Astrocyte (in vitro differentiated cells and primary cell): Measurements from ENCODE around the gene CA12.

Experiments used
- EZH2 ChIP-seq: IDR thresholded peaks from 2 replicates; pipeline ENCODE4 v1.6.1; 2012; ENCODE audit warnings: mild to moderate bottlenecking, low read length, inconsistent platforms; ENCODE audit not compliant: insufficient read depth
- TF ChIP-seq, protein P1 (sequence below): IDR thresholded peaks from 2 replicates; pipeline ENCODE4 v1.5.1; 2011; ENCODE audit warnings: low read depth, mild to moderate bottlenecking, inconsistent platforms, low read length, moderate library complexity; ENCODE audit not compliant: insufficient read depth

DNA sequence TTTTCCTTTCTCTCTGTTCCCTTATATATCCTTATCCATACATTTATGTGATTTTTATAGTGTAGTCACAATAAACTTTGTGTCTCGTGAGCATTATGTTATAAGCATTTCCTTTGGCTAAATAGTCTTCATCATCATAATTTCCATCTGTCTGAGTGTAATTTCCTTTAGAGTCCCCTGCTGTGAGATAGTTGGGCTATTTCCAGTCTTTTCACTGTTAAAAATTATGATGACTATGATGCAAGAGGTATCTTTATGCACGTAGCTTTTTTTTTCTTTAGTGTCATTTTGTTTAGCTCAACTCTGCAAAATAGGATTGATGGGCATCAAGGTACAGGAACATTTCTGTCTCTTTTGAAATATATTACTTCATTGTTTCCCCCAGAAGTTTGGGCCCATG lies 26.9 kb upstream of the CA12 start:
- TF ChIP-seq, protein P1, sequence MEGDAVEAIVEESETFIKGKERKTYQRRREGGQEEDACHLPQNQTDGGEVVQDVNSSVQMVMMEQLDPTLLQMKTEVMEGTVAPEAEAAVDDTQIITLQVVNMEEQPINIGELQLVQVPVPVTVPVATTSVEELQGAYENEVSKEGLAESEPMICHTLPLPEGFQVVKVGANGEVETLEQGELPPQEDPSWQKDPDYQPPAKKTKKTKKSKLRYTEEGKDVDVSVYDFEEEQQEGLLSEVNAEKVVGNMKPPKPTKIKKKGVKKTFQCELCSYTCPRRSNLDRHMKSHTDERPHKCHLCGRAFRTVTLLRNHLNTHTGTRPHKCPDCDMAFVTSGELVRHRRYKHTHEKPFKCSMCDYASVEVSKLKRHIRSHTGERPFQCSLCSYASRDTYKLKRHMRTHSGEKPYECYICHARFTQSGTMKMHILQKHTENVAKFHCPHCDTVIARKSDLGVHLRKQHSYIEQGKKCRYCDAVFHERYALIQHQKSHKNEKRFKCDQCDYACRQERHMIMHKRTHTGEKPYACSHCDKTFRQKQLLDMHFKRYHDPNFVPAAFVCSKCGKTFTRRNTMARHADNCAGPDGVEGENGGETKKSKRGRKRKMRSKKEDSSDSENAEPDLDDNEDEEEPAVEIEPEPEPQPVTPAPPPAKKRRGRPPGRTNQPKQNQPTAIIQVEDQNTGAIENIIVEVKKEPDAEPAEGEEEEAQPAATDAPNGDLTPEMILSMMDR = no peak
- TF ChIP-seq EZH2 = no peak
